ENCODE results near the gene LIPK. TPM values are rescaled to one million over a fixed set of nuclear protein-coding genes. Genes with fewer than 3 reads are reported as not detected.

Gene LIPK
- total and polyA plus RNA-seq, 8 donors: not detected

DNA sequence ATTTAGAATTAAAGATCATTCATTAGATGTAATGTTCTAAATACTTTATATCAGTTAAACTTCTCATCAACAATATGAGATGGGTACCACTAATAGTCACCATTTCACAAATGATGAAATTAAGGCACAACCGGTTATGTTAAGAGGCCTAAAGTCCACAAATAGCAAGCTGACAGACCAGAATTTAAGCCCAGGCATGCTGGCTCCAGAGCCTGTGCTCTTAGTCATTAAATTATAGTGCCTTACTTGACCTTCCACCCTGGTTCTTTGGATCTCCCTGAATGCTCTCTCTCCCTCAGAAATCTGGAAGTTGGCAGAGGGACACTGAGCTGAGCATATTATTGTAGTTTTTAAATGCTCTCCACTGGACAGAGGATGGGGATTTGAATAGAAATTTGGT lies 57.4 kb downstream of the LIPK start:
- TF ChIP-seq, protein P1, sequence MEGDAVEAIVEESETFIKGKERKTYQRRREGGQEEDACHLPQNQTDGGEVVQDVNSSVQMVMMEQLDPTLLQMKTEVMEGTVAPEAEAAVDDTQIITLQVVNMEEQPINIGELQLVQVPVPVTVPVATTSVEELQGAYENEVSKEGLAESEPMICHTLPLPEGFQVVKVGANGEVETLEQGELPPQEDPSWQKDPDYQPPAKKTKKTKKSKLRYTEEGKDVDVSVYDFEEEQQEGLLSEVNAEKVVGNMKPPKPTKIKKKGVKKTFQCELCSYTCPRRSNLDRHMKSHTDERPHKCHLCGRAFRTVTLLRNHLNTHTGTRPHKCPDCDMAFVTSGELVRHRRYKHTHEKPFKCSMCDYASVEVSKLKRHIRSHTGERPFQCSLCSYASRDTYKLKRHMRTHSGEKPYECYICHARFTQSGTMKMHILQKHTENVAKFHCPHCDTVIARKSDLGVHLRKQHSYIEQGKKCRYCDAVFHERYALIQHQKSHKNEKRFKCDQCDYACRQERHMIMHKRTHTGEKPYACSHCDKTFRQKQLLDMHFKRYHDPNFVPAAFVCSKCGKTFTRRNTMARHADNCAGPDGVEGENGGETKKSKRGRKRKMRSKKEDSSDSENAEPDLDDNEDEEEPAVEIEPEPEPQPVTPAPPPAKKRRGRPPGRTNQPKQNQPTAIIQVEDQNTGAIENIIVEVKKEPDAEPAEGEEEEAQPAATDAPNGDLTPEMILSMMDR (IDR thresholded peaks at IDR 0.05): no peak
- no peaks in the 10 kb centered on the region for H3K4me1 ChIP-seq
- FAIRE-seq (no peak), ATAC-seq (no peak), DNase-seq (no peak)
- H3K27me3 ChIP-seq: no peaks in the 10 kb centered on the region
- WGBS, 2 donors: 44 to 70% methylated on average over 1 of the region's 1 CpG
- H3K36me3 ChIP-seq: no peaks in the 10 kb centered on the region
- no peak overlapping the region for H3K4me3 ChIP-seq
- intact Hi-C loops (cut with DNase I): no loop called here
- H3K27ac ChIP-seq: no peak overlapping the region
- no peaks in the 10 kb centered on the region for H3K9me3 ChIP-seq

DNA sequence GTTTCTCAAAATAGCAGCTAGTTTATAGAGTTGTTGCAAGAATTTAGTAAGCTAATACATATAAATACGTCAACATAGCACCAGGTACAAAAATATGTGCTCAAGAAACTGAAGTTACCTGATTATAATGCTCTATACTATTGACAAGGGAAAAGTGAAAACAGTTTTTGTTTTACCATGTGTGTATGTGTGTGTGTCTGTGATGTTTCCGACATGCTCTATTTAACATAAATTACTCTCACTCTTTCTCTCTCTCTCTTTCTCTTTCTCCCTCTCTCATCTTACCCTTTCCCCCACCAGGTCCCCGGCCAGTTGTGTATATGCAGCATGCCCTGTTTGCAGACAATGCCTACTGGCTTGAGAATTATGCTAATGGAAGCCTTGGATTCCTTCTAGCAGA lies 58.1 kb downstream of the LIPK start:
- Histone ChIP-seq H3K27ac (no peak overlapping the region), H3K9me3 (no peaks in the 10 kb centered on the region), H3K4me3 (no peak overlapping the region), H3K36me3 (no peaks in the 10 kb centered on the region), H3K4me1 (no peaks in the 10 kb centered on the region), H3K27me3 (no peaks in the 10 kb centered on the region)
- no peak for DNase-seq
- 94% methylated on average over 3 of the region's 3 CpGs for WGBS, 2 donors
- intact Hi-C loops (cut with DNase I): no loop called here
- no peak for FAIRE-seq
- TF ChIP-seq, protein P1 (IDR thresholded peaks at IDR 0.05): no peak
- no peak for ATAC-seq

DNA sequence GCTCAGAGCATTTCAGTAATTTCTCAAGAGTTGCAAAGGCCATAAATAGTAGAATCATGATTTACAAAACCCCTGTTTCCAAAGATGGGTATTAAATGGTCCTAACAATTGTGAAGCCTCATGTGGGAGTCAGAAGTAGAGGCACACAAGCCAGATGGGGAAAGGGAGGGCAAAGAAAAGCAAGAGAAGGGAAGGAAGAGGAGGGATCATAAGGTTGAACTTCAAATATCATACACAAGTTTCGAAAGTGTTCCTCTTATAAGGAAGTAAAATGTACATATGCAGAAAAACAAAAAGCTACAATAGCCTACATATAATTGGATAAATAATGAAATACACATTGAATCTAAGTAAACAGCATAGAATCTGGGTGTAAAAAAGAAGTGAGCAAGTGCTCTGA lies 59.8 kb downstream of the LIPK start:
- intact Hi-C loops (cut with DNase I): no loop called here
- no peak for FAIRE-seq

DNA sequence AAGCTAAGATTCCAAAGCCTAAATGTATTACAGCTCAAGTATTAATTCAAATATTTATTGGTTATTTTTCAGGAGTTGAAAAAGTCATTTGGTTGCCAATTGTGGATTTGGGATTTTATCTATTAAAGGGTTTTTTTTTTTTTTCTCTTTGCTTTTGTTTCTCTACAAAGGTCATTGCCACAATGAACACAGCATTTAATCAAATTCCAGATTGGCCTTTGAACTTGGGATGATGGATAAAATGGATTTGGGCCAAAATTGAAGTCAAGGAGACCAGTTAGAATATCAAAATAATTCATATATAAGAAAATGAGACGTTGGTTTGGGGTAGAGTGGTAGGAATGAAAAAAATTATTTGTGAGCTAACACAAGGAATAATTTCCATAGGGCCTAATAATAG lies 63.3 kb downstream of the LIPK start:
- 40 to 55% methylated on average over 1 of the region's 1 CpG for WGBS, 2 donors
- intact Hi-C loops (cut with DNase I): no loop called here

More for the DNA sequence above, 59.8 kb downstream of the LIPK start:
- WGBS, 2 donors: 79 to 87% methylated on average over 1 of the region's 1 CpG
- ATAC-seq (no peak), DNase-seq (no peak)
- H3K27me3 ChIP-seq: no peaks in the 10 kb centered on the region
- H3K9me3 ChIP-seq: no peaks in the 10 kb centered on the region
- H3K4me1 ChIP-seq: no peaks in the 10 kb centered on the region
- no peak overlapping the region for H3K4me3 ChIP-seq
- no peak overlapping the region for H3K27ac ChIP-seq
- TF ChIP-seq, protein P1 (IDR thresholded peaks at IDR 0.05): no peak
- no peaks in the 10 kb centered on the region for H3K36me3 ChIP-seq

DNA sequence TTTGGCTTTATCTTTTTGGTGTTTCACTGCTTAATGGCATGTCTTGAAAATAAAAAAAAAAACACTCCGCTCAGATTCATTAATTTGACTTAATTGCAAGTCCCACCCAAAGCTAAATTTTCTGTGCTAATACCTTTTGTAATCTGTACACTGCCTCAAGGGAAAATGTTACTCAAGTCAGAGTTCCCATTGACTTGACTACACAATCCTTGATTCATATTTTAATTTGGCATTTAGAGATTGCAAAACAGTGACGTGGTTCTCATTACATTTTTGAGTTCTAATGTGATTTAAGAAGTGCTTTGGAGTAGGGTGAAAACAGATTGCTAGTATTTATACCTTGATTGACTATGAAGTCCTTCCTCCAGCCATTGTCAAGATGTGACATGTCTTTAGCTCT lies 75.2 kb downstream of the LIPK start:
- no peak for FAIRE-seq
- no peaks in the 10 kb centered on the region for H3K27me3 ChIP-seq
- intact Hi-C loops (cut with DNase I): no loop called here
- no peaks in the 10 kb centered on the region for H3K9me3 ChIP-seq
- TF ChIP-seq, protein P1 (IDR thresholded peaks at IDR 0.05): no peak
- no peak overlapping the region for H3K4me3 ChIP-seq
- H3K36me3 ChIP-seq: no peaks in the 10 kb centered on the region
- 71 to 72% methylated on average over 2 of the region's 2 CpGs for WGBS, 2 donors
- no peak for ATAC-seq
- no peaks in the 10 kb centered on the region for H3K4me1 ChIP-seq
- DNase-seq: no peak
- H3K27ac ChIP-seq: no peak overlapping the region

More for the DNA sequence above, 63.3 kb downstream of the LIPK start:
- Histone ChIP-seq H3K36me3 (no peaks in the 10 kb centered on the region), H3K9me3 (no peaks in the 10 kb centered on the region), H3K27me3 (no peaks in the 10 kb centered on the region), H3K4me1 (no peaks in the 10 kb centered on the region), H3K27ac (no peak overlapping the region), H3K4me3 (no peak overlapping the region)
- FAIRE-seq (no peak), DNase-seq (no peak), ATAC-seq (no peak)
- TF ChIP-seq, protein P1 (IDR thresholded peaks at IDR 0.05): no peak

Data from pancreas (tissue), 10 donors.